ENCODE results near the gene CRELD1. TPM values are rescaled to one million over a fixed set of nuclear protein-coding genes. Genes with fewer than 3 reads are reported as not detected.

CRELD1 gene
- total and polyA plus RNA-seq, 9 donors = 11.2 to 35.2 (median 29.0) TPM

- intact Hi-C loops (cut with DNase I) = no loop called here
- no peaks in the 10 kb centered on the region for H3K4me1 ChIP-seq (ENCODE audit: insufficient read depth)
- H3K4me3 ChIP-seq = no peak overlapping the region
- H3K36me3 ChIP-seq = no peaks in the 10 kb centered on the region
- no peak for DNase-seq
- WGBS, 3 donors = 88 to 91% (median 88%) methylated on average over 3 of the region's 3 CpGs
- H3K9me3 ChIP-seq = no peaks in the 10 kb centered on the region
- H3K27me3 ChIP-seq = no peaks in the 10 kb centered on the region
- H3K27ac ChIP-seq = no peak overlapping the region
- no peak for TF ChIP-seq CTCF (IDR thresholded peaks at IDR 0.05)
- no peak for TF ChIP-seq POLR2A (IDR thresholded peaks at IDR 0.05)
- no peak for TF ChIP-seq EP300 (IDR thresholded peaks at IDR 0.05)
Observed at GRCh38 chr3:9908286-9908685, 25.3 kb upstream of the CRELD1 start.

DNA sequence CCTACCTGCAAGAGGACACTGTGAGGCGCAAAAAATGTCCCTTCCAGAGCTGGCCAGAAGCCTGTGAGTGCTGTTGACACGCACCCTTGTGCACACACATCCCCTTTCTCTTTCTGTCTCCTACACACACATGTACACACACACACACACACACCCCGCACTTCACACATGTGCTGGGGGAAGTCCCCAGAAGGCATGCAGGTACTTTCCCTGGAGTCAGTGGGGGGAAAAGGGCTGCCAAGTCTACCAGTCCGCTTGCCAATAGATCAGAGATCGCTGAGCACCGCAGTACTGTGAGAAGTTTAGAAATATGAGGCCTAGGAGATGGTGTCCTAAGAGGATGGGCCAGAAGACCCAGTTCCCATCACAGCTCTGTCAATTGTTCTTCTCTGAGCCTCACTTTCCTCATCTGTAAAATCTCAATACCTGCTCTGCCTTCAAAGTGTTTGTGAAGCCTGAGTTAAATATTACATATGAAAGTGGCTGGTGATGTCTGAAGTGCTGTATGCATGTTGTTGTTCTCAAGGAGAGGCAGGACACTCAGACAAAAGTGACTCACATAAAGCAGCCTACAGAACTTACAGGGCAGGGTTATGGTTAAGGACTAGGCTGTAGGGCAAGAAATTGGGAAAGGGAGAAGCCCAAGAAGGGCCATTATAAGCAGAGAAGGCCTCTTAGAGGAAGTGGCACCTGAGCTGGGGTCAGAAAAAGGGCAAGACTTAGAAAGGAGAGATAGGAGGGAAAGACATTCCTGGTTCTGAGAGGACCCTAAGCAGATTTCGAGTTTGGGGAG is 24.2 kb upstream of the CRELD1 start:
- no peaks in the 10 kb centered on the region for H3K36me3 ChIP-seq
- no peak overlapping the region for H3K4me3 ChIP-seq
- intact Hi-C loops (cut with DNase I) = no loop called here
- no peak for TF ChIP-seq POLR2A (IDR thresholded peaks at IDR 0.05)
- no peak for TF ChIP-seq CTCF (IDR thresholded peaks at IDR 0.05)
- no peak for TF ChIP-seq EP300 (IDR thresholded peaks at IDR 0.05)
- WGBS, 3 donors = 87 to 89% (median 89%) methylated on average over 7 of the region's 7 CpGs
- no peak for DNase-seq
- H3K27ac ChIP-seq = no peak overlapping the region
- no peaks in the 10 kb centered on the region for H3K27me3 ChIP-seq
- peaks cover 2% of the 10 kb centered on the region for H3K4me1 ChIP-seq (ENCODE audit: insufficient read depth)
- no peaks in the 10 kb centered on the region for H3K9me3 ChIP-seq

DNA sequence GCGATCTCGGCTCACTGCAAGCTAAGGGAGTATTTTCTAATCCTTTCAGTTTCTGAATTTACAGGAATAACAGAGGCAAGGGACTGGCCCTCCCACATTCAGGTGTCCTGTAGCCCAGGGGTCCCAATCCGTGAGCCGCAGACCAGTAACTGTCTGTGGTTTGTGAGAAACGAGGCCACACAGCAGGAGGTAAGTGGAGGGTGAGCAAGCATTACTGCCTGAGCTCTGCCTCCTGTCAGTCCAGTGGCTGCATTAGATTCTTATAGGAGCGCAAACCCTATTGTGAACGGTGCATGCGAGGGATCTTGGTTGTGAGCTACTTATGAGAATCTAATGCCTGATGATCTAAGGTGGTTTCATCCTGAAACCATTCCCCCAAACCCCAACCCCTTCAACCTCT is 21.8 kb upstream of the CRELD1 start:
- no peak for DNase-seq
- 85 to 89% (median 88%) methylated on average over 8 of the region's 8 CpGs for WGBS, 3 donors

GRCh38 chr3:9912294-9912935 is 21.2 kb upstream of the CRELD1 start:
- Histone ChIP-seq H3K9me3 (no peaks in the 10 kb centered on the region), H3K27ac (no peak overlapping the region), H3K4me3 (no peak overlapping the region), H3K4me1 (ENCODE audit: insufficient read depth) (peaks cover 11% of the 10 kb centered on the region), H3K27me3 (no peaks in the 10 kb centered on the region), H3K36me3 (no peaks in the 10 kb centered on the region)
- intact Hi-C loops (cut with DNase I) = no loop called here
- DNase-seq = no peak
- TF ChIP-seq CTCF (IDR thresholded peaks at IDR 0.05) = no peak
- no peak for TF ChIP-seq EP300 (IDR thresholded peaks at IDR 0.05)
- TF ChIP-seq POLR2A (IDR thresholded peaks at IDR 0.05) = no peak
- 84 to 90% (median 85%) methylated on average over 7 of the region's 7 CpGs for WGBS, 3 donors

More for the DNA sequence above, 21.8 kb upstream of the CRELD1 start:
- TF ChIP-seq CTCF (IDR thresholded peaks at IDR 0.05) (no peak), EP300 (IDR thresholded peaks at IDR 0.05) (no peak), POLR2A (IDR thresholded peaks at IDR 0.05) (no peak)
- no peaks in the 10 kb centered on the region for H3K36me3 ChIP-seq
- H3K4me3 ChIP-seq = no peak overlapping the region
- no peaks in the 10 kb centered on the region for H3K9me3 ChIP-seq
- H3K27ac ChIP-seq = no peak overlapping the region
- H3K4me1 ChIP-seq (ENCODE audit: insufficient read depth) = peaks cover 11% of the 10 kb centered on the region
- intact Hi-C loops (cut with DNase I) = no loop called here
- no peaks in the 10 kb centered on the region for H3K27me3 ChIP-seq

Measured in ovary (tissue), 9 donors.